HCT116 (cell line): Measurements from ENCODE around the gene WDR48.

Source experiments
- CBX3 ChIP-seq: IDR thresholded peaks from 2 replicates; pipeline ENCODE4 v1.6.1; 2012; ENCODE audit warnings: low read depth
- CTCF ChIP-seq, 3 experiments: fragments of 200-600 bp in 1 of 3; sonication (generic) in 1 of 3; IDR thresholded peaks in 2 of 3; conservative IDR thresholded peaks in 1 of 3; 2 replicates each; pipeline ENCODE4 v1.5.1; 2012 to 2017; ENCODE audit warnings: low read depth in 2 of 3, low read length in 2 of 3, antibody characterized with exemption in 1 of 3, borderline replicate concordance in 1 of 3, control low read depth in 1 of 3, mild to moderate bottlenecking in 1 of 3, mixed read lengths in 1 of 3, mixed run types in 1 of 3, moderate library complexity in 1 of 3; ENCODE audit not compliant: insufficient read depth in 1 of 3
- POLR2A ChIP-seq: IDR thresholded peaks from 2 replicates; pipeline ENCODE4 v1.7.0; 2011; ENCODE audit warnings: borderline replicate concordance; ENCODE audit not compliant: insufficient read depth, insufficient read length; ENCODE audit errors: extremely low read depth
- POLR2AphosphoS5 ChIP-seq: IDR thresholded peaks from 2 replicates; pipeline ENCODE4 v1.6.1; 2011; ENCODE audit warnings: mild to moderate bottlenecking, low read depth, low read length, moderate library complexity
- REST ChIP-seq: IDR thresholded peaks from 2 replicates; pipeline ENCODE4 v1.6.1; 2012; ENCODE audit warnings: low read depth
- SIN3A ChIP-seq: IDR thresholded peaks from 2 replicates; pipeline ENCODE4 v1.6.1; 2012; ENCODE audit warnings: low read depth
- TCF7L2 ChIP-seq: IDR thresholded peaks from 2 replicates; pipeline ENCODE4 v1.7.0; 2011; ENCODE audit warnings: borderline replicate concordance, inconsistent platforms; ENCODE audit not compliant: insufficient read depth, insufficient read length; ENCODE audit errors: extremely low read depth
- YY1 ChIP-seq: IDR thresholded peaks from 2 replicates; pipeline ENCODE4 v1.6.1; 2011; ENCODE audit warnings: low read length, low read depth, moderate library complexity, mild to moderate bottlenecking; ENCODE audit not compliant: insufficient replicate concordance; ENCODE audit errors: extremely low read depth
- TF ChIP-seq, protein P1 (sequence below): IDR thresholded peaks from 2 replicates; pipeline ENCODE4 v1.6.1; 2012
- TF ChIP-seq, protein P2 (sequence below): IDR thresholded peaks from 2 replicates; pipeline ENCODE4 v1.6.1; 2011; ENCODE audit warnings: mild to moderate bottlenecking, low read length, moderate library complexity; ENCODE audit not compliant: insufficient replicate concordance; ENCODE audit errors: extremely low read depth

- TF ChIP-seq POLR2AphosphoS5 = no peak
- TF ChIP-seq, protein P1, sequence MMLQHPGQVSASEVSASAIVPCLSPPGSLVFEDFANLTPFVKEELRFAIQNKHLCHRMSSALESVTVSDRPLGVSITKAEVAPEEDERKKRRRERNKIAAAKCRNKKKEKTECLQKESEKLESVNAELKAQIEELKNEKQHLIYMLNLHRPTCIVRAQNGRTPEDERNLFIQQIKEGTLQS = no peak
- TF ChIP-seq REST = no peak
- TF ChIP-seq CBX3 = no peak
- peak; percentile 69 to 88 (median 81); a peak in 5 of 6 replicates for TF ChIP-seq CTCF (IDR thresholded peaks at IDR 0.05 in 2 of 3, conservative IDR thresholded peaks at IDR 0.05 in 1 of 3; ENCODE audit: borderline replicate concordance in 1 of 3, insufficient read depth in 1 of 3, low read depth in 2 of 3, low read length in 2 of 3)
- no peak for TF ChIP-seq TCF7L2
- TF ChIP-seq SIN3A = no peak
- no peak for TF ChIP-seq POLR2A
- TF ChIP-seq YY1 = no peak
- TF ChIP-seq, protein P2, sequence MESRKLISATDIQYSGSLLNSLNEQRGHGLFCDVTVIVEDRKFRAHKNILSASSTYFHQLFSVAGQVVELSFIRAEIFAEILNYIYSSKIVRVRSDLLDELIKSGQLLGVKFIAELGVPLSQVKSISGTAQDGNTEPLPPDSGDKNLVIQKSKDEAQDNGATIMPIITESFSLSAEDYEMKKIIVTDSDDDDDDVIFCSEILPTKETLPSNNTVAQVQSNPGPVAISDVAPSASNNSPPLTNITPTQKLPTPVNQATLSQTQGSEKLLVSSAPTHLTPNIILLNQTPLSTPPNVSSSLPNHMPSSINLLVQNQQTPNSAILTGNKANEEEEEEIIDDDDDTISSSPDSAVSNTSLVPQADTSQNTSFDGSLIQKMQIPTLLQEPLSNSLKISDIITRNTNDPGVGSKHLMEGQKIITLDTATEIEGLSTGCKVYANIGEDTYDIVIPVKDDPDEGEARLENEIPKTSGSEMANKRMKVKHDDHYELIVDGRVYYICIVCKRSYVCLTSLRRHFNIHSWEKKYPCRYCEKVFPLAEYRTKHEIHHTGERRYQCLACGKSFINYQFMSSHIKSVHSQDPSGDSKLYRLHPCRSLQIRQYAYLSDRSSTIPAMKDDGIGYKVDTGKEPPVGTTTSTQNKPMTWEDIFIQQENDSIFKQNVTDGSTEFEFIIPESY = no peak
Observed at GRCh38 chr3:39101022-39101689, 49.3 kb downstream of the WDR48 start.
